Karpas-422 (cell line): ENCODE results near the gene NLRP5. TPM values are rescaled to one million over a fixed set of nuclear protein-coding genes. Genes with fewer than 3 reads are reported as not detected.
"Not testable (repeated sequence)": the region's sequence is repeated elsewhere in the genome, so short reads cannot be mapped to it uniquely, and the experiment has no call there.

ENCODE experiments used
- DNase-seq: peaks from one replicate; pipeline ENCODE4 v3.0.0-alpha.2; 2015
- H2AFZ ChIP-seq: fragments of 200-600 bp; sonication (generic); 2 replicates; pipeline ENCODE4 v1.6.1; 2014; ENCODE audit warnings: antibody characterized with exemption, low read length, mixed read lengths
- H3K27ac ChIP-seq: fragments of 200-600 bp; sonication (generic); 2 replicates; pipeline ENCODE4 v1.5.1; 2014; ENCODE audit warnings: mild to moderate bottlenecking, low read length, moderate library complexity
- H3K27me3 ChIP-seq: fragments of 200-600 bp; sonication (generic); 2 replicates; pipeline ENCODE4 v1.6.1; 2014; ENCODE audit warnings: low read length, mixed read lengths
- H3K36me3 ChIP-seq: fragments of 200-600 bp; sonication (generic); 2 replicates; pipeline ENCODE4 v1.6.1; 2014; ENCODE audit warnings: low read length, mixed read lengths; ENCODE audit not compliant: insufficient read depth
- H3K4me1 ChIP-seq: fragments of 200-600 bp; sonication (generic); 2 replicates; pipeline ENCODE4 v1.6.1; 2014; ENCODE audit warnings: mild to moderate bottlenecking, low read length, mixed read lengths
- H3K4me2 ChIP-seq: fragments of 200-600 bp; sonication (generic); 2 replicates; pipeline ENCODE4 v1.6.1; 2014; ENCODE audit warnings: low read length, low read depth, mild to moderate bottlenecking; ENCODE audit not compliant: poor library complexity, severe bottlenecking
- H3K4me3 ChIP-seq: fragments of 200-600 bp; sonication (generic); 2 replicates; pipeline ENCODE4 v1.5.1; 2014; ENCODE audit warnings: mild to moderate bottlenecking, antibody characterized with exemption, low read length, mixed read lengths
- H3K79me2 ChIP-seq: fragments of 200-600 bp; sonication (generic); 2 replicates; pipeline ENCODE4 v1.6.1; 2014; ENCODE audit warnings: mild to moderate bottlenecking, low read length, mixed read lengths
- H3K9ac ChIP-seq: fragments of 200-600 bp; sonication (generic); 2 replicates; pipeline ENCODE4 v1.6.0; 2014; ENCODE audit warnings: low read length
- H3K9me2 ChIP-seq: fragments of 200-600 bp; sonication (generic), shearing (Covaris generic); replicated peaks from 2 replicates; pipeline ENCODE4 v1.6.0; 2014; ENCODE audit warnings: mild to moderate bottlenecking, low read length, moderate library complexity; ENCODE audit not compliant: insufficient read depth
- H3K9me3 ChIP-seq: fragments of 300-700, 200-600 bp; sonication (generic); 2 replicates; pipeline ENCODE4 v1.6.1; 2014; ENCODE audit warnings: low read length, mixed read lengths
- H4K20me1 ChIP-seq: fragments of 200-600 bp; sonication (generic); 2 replicates; pipeline ENCODE4 v1.6.1; 2014; ENCODE audit warnings: mild to moderate bottlenecking, antibody characterized with exemption, low read length, low read depth; ENCODE audit not compliant: insufficient read depth
- total RNA-seq: library from RNA; depleted of rRNA; stranded (reverse); fragments of >200 nt; shearing (Covaris generic); gene quantifications from 2 replicates; pipeline ENCODE4 v1.2.3, GENCODE V29; 2014; ENCODE audit warnings: low replicate concordance

NLRP5 gene
- total RNA-seq, 1 experiment from 2014 or later, result not detected

DNA sequence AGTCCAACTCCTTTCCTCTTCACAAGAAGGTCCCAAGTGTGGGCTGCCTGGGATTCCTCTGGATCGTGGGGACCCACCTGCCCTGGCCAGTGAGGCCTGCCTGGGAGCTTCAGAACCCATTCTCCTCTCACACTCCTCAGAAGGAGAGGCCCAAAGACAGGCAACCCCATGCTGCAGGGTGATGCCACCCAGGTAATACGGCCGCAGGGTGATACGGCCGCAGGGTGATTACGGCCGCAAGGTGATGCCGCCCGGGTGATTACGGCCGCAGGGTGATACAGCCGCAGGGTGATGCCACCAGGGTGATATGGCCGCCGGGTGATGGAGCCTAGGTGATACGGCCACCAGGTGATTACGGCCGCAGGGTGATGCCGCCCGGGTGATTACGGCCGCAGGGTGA, 111.7 kb downstream of the NLRP5 start:
- not testable (repeated sequence) for H3K4me2 ChIP-seq, H3K27ac ChIP-seq, H2AFZ ChIP-seq, H3K9me3 ChIP-seq, H3K4me1 ChIP-seq, H3K27me3 ChIP-seq, H3K4me3 ChIP-seq, DNase-seq, H3K9me2 ChIP-seq, H3K9ac ChIP-seq
- H4K20me1 ChIP-seq, result peaks cover 52% of the 10 kb centered on the region
- peaks cover 69% of the 10 kb centered on the region for H3K79me2 ChIP-seq
- H3K36me3 ChIP-seq, result peaks cover 16% of the 10 kb centered on the region; the same call in 1 of the 2 replicates

DNA sequence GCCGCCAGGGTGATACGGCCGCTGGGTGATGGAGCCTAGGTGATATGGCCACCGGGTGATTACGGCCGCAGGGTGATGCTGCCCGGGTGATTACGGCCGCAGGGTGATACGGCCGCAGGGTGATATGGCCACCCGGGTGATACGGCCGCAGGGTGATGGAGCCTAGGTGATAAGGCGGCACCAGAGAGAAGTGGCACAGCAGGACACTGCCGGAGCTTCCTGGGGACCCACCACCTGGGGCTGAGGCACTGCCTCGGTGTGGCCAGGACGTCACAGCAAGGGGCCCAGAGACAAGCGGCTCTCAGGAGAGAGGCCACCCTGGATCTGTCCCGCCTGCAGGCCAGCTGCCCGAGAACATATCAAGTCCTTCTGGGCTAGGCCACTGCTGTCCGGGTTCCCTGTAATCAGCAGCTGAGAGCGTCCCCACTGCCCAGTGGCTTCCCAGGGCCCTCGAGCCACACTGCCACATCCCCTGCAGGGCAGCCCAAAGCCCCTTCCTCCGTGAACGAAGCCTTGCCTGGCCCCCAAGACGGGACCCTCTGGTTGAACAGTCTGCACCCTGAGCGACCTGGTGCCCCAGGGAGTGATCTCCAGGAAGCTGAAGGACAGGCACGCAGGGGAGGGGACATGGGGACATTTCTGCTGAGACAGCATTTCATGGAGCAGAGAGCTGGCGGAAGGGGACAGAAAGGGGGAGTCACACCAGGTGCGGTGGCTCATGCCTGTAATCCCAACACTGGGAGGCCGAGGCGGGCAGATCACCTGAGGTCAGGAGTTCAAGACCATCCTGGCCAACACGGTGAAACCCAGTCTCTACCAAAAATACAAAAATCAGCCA, 112.4 kb downstream of the NLRP5 start:
- no peak overlapping the region for H3K9ac ChIP-seq
- no peaks in the 10 kb centered on the region for H3K27me3 ChIP-seq
- no peak overlapping the region for H3K27ac ChIP-seq
- DNase-seq, result no peak
- no peaks in the 10 kb centered on the region for H3K9me2 ChIP-seq
- no peak overlapping the region for H3K4me2 ChIP-seq
- no peaks in the 10 kb centered on the region for H3K4me1 ChIP-seq
- peaks cover 16% of the 10 kb centered on the region; the same call in 1 of the 2 replicates for H3K36me3 ChIP-seq
- peaks cover 69% of the 10 kb centered on the region for H3K79me2 ChIP-seq
- no peak overlapping the region for H3K4me3 ChIP-seq
- H3K9me3 ChIP-seq, result no peaks in the 10 kb centered on the region
- H4K20me1 ChIP-seq, result peaks cover 51% of the 10 kb centered on the region
- H2AFZ ChIP-seq, result no peak overlapping the region

DNA sequence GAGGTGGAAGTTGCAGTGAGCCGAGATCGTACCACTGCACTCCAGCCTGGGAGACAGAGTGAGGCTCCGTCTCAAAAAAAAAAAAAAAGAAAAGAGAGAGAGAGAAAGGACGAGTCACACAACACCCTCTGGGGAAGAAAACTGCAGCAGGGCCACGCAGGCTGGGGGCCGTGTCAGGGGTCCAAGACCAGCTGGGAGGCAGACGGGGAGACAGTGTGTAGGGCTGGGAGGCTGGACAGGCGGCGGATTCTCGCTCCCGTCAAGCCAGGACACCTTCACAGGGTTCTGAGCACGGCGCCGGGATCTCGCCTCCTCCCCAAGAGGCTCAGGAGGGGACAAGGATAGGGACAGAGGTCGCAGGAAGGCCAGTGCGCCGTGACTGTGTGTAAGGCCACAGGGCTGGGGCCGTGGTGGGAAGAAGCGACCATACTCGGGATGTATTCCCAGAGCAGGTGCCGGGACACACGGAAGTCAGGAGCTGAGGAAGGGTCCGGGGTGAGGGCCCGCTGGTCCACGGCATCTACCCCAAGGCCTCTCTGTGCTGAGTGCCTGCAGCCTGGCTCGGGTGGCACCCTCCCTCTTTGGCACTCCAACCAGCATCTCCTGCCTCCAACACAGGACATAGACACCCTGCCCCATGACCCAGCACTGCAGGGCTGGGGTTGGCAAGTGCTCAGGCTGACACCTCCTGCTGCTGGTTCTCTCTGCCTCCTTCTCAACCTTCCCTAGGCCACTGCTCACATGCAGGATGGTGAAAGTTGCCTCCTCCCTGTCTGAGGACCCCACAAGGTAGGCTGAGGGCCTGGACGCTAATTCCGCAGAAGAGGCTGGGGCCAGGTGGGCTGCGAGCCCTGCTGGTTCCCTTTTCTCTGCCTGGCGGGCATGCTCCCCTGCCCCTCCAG, 113.3 kb downstream of the NLRP5 start:
- H3K27ac ChIP-seq, result no peak overlapping the region
- no peak for DNase-seq
- no peaks in the 10 kb centered on the region for H3K27me3 ChIP-seq
- H3K4me1 ChIP-seq, result no peaks in the 10 kb centered on the region
- H3K79me2 ChIP-seq, result peaks cover 70% of the 10 kb centered on the region
- H3K9me2 ChIP-seq, result no peaks in the 10 kb centered on the region
- H3K36me3 ChIP-seq, result peaks cover 16% of the 10 kb centered on the region; the same call in 1 of the 2 replicates
- no peak overlapping the region for H3K4me3 ChIP-seq
- peaks cover 57% of the 10 kb centered on the region for H4K20me1 ChIP-seq
- H3K9ac ChIP-seq, result no peak overlapping the region
- no peak overlapping the region for H3K4me2 ChIP-seq
- no peak overlapping the region for H2AFZ ChIP-seq
- no peaks in the 10 kb centered on the region for H3K9me3 ChIP-seq

DNA sequence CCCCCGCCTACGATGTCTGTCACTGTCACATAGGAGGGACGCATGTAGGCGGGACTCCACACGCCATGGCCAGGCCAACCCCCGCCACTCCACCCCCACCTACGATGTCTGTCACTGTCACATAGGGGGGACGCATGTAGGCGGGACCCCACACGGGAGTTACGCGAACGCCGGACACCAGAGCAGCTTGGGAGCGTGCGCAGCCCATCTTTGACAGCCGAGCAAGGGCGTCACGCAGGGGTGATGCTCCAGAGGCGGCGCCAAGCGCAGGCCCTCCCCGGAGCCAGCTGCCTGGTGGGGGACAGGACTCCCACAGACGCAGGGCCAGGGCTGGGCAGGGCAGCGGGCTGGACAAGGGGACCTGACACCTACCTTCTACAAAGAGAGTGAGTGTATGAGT, 114.5 kb downstream of the NLRP5 start:
- peaks cover 16% of the 10 kb centered on the region; the same call in 1 of the 2 replicates for H3K36me3 ChIP-seq
- no peak overlapping the region for H3K4me3 ChIP-seq
- peaks cover 72% of the 10 kb centered on the region for H3K79me2 ChIP-seq
- no peaks in the 10 kb centered on the region for H3K9me2 ChIP-seq
- no peaks in the 10 kb centered on the region for H3K9me3 ChIP-seq
- no peak overlapping the region for H2AFZ ChIP-seq
- no peak overlapping the region for H3K4me2 ChIP-seq
- H3K4me1 ChIP-seq, result no peaks in the 10 kb centered on the region
- no peak overlapping the region for H3K27ac ChIP-seq
- H4K20me1 ChIP-seq, result peaks cover 67% of the 10 kb centered on the region
- no peak overlapping the region for H3K9ac ChIP-seq
- no peaks in the 10 kb centered on the region for H3K27me3 ChIP-seq
- DNase-seq, result no peak

DNA sequence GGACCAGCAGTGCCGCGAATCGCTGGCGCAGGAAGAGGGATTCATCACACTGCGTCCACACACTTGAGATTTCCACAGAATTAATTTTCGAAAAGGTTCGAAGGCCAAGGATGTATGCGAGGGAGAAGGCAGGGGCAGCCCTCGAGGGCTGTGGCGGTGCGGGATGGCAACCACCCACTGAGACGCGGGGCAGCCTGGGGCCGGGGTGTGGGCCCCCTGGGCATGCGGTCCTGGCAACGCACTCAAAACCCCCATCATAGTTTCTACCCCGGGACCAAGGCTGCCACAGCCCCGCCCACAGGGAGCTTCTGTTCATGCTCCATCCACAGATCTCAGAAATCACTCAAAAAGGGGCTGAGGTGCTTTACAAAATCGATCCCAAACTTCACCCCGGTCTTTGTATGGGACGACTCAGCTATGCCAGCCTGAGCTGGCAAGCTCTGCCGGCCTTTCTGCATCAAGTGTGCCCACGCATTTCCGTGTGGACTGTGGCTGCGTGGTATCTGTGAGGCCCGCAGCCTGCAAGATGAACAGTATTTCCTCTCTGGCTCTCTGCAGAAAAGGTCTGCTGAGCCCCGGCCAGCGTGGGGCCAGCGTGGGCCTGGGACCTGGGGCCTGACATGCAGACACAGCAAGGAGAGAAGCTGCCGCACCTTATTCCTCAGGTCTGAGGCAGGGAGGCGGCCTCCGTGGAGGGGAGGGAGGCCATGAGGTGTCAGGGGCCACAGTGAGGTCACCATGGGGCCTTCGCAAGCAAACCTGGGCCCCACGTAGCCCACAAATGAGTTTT, 115.4 kb downstream of the NLRP5 start:
- no peak overlapping the region for H3K27ac ChIP-seq

DNA sequence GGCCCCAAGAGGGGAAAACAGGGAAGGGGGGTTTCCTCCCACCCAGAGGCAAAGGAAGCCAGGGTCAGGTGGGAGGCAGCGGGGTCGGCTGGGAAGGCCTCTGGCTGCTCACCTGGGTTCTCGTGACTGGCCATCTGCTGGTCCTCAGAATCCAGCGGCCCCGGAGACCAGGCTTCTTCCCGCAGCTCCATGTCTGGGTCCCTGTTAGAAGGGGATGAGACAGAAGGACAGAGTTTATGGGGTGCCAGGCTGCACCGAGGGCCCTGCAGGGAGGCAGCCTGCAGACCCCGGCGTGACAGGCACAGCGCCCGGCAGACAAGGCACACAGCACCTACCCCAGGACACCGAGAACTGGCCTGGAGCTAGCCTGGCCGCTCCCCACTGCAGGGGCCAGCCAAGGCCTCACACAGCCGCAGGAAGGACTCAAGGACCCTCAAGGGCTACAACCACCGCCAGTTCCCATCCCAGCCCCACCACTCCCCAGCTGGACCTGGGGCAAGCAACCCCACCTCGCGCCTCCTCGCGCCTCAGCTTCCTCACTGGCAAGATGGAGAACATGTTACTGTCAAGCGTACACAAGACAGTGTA, 116.5 kb downstream of the NLRP5 start:
- Histone ChIP-seq H3K27me3 (no peaks in the 10 kb centered on the region), H2AFZ (no peak overlapping the region), H3K4me2 (no peak overlapping the region), H3K79me2 (peaks cover 79% of the 10 kb centered on the region), H3K9me2 (no peaks in the 10 kb centered on the region), H4K20me1 (peaks cover 73% of the 10 kb centered on the region), H3K9me3 (no peaks in the 10 kb centered on the region), H3K27ac (no peak overlapping the region), H3K4me3 (no peak overlapping the region), H3K36me3 (peaks cover 16% of the 10 kb centered on the region; the same call in 1 of the 2 replicates), H3K9ac (no peak overlapping the region), H3K4me1 (no peaks in the 10 kb centered on the region)
- DNase-seq, result no peak

More for the DNA sequence above, 115.4 kb downstream of the NLRP5 start:
- no peak for DNase-seq
- Histone ChIP-seq H3K27me3 (no peaks in the 10 kb centered on the region), H3K9me2 (no peaks in the 10 kb centered on the region), H3K4me3 (no peak overlapping the region), H4K20me1 (peaks cover 74% of the 10 kb centered on the region), H3K4me2 (no peak overlapping the region), H3K4me1 (no peaks in the 10 kb centered on the region), H3K9me3 (no peaks in the 10 kb centered on the region), H2AFZ (no peak overlapping the region), H3K36me3 (peaks cover 16% of the 10 kb centered on the region; the same call in 1 of the 2 replicates), H3K9ac (no peak overlapping the region), H3K79me2 (peaks cover 78% of the 10 kb centered on the region)

DNA sequence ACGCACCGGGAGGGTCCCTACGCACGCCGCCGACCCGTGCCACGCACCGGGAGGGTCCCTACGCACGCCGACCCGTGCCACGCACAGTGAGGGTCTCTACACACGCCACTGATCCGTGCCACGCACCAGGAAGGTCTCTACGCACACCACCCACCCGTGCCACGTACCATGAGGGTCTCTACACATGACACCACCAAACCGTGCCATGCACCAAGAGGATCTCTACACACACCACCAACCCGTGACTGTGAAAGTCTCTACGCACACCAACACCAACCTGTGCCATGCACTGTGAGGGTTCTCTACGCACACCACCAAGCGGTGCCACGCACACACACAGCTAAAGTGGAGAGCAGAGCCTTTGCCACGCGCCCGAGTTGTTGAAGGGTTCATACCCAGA, 117.8 kb downstream of the NLRP5 start:
- H3K9me2 ChIP-seq, result no peaks in the 10 kb centered on the region
- peaks cover 78% of the 10 kb centered on the region for H4K20me1 ChIP-seq
- peaks cover 92% of the 10 kb centered on the region for H3K79me2 ChIP-seq
- no peak for DNase-seq
- H3K4me3 ChIP-seq, result no peak overlapping the region
- H3K27me3 ChIP-seq, result no peaks in the 10 kb centered on the region
- H3K9me3 ChIP-seq, result no peaks in the 10 kb centered on the region
- no peak overlapping the region for H3K27ac ChIP-seq
- no peak overlapping the region for H3K4me2 ChIP-seq
- H2AFZ ChIP-seq, result no peak overlapping the region
- H3K36me3 ChIP-seq, result peaks cover 16% of the 10 kb centered on the region; the same call in 1 of the 2 replicates
- H3K9ac ChIP-seq, result no peak overlapping the region
- peaks cover 3% of the 10 kb centered on the region for H3K4me1 ChIP-seq
